ENCODE data around the gene TBXA2R. TPM values are rescaled to one million over a fixed set of nuclear protein-coding genes. Genes with fewer than 3 reads are reported as not detected.

Gene TBXA2R
- total RNA-seq, 4 donors from 2014 or later = 0.32 to 0.85 (median 0.41) TPM

GRCh38 chr19:3607303-3608078 lies 816 bp upstream of the TBXA2R start:
- Histone ChIP-seq H3K4me1 (peaks cover 54% of the 10 kb centered on the region), H3K27ac (peak overlapping the region; percentile 57), H3K36me3 (peaks cover 24% of the 10 kb centered on the region), H3K9me3 (no peaks in the 10 kb centered on the region), H3K4me3 (peak overlapping the region; percentile 49), H3K27me3 (peaks cover 8% of the 10 kb centered on the region)
- 38% methylated on average over 22 of the region's 22 CpGs for WGBS
- TF ChIP-seq, protein P1, sequence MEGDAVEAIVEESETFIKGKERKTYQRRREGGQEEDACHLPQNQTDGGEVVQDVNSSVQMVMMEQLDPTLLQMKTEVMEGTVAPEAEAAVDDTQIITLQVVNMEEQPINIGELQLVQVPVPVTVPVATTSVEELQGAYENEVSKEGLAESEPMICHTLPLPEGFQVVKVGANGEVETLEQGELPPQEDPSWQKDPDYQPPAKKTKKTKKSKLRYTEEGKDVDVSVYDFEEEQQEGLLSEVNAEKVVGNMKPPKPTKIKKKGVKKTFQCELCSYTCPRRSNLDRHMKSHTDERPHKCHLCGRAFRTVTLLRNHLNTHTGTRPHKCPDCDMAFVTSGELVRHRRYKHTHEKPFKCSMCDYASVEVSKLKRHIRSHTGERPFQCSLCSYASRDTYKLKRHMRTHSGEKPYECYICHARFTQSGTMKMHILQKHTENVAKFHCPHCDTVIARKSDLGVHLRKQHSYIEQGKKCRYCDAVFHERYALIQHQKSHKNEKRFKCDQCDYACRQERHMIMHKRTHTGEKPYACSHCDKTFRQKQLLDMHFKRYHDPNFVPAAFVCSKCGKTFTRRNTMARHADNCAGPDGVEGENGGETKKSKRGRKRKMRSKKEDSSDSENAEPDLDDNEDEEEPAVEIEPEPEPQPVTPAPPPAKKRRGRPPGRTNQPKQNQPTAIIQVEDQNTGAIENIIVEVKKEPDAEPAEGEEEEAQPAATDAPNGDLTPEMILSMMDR (IDR thresholded peaks at IDR 0.05) = no peak
- TF ChIP-seq POLR2AphosphoS5 (IDR thresholded peaks at IDR 0.05) (no peak), POLR2A (IDR thresholded peaks at IDR 0.05) (no peak)
- peak in 1 of 2 donors; percentile 63 for DNase-seq (ENCODE audit: low spot score in 2 of 2)

GRCh38 chr19:3606174-3606689 lies 443 bp downstream of the TBXA2R start:
- peak overlapping the region; percentile 49 for H3K4me3 ChIP-seq
- peak; percentile 68 to 72 for DNase-seq (ENCODE audit: low spot score in 2 of 2)
- TF ChIP-seq POLR2A (IDR thresholded peaks at IDR 0.05) = no peak
- TF ChIP-seq, protein P1 (IDR thresholded peaks at IDR 0.05) = no peak
- no peak for TF ChIP-seq POLR2AphosphoS5 (IDR thresholded peaks at IDR 0.05)
- no peak for TF ChIP-seq EP300 (IDR thresholded peaks at IDR 0.05)

DNA sequence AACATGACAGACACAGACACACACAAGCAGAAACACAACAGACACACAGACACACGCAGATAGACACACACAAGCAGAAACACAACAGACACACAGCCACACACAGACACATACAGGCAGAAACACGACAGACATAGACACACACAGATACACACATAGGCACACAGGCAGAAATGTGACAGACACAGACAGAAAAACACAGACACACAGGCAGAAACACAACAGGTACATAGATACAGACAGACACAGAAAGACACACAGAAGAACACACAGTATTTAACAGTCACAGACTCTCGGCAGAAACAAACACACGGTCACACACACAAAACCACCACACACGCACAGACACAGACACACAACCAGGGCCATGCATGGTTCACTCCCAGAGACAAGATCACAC lies 905 bp downstream of the TBXA2R start:
- peaks cover 53% of the 10 kb centered on the region for H3K4me1 ChIP-seq
- peaks cover 7% of the 10 kb centered on the region for H3K36me3 ChIP-seq
- peaks cover 8% of the 10 kb centered on the region for H3K27me3 ChIP-seq
- TF ChIP-seq EP300 (IDR thresholded peaks at IDR 0.05) (no peak), POLR2A (IDR thresholded peaks at IDR 0.05) (no peak), POLR2AphosphoS5 (IDR thresholded peaks at IDR 0.05) (no peak)
- TF ChIP-seq, protein P1 (IDR thresholded peaks at IDR 0.05) = no peak
- no peak for DNase-seq (ENCODE audit: low spot score in 2 of 2)
- no peak overlapping the region for H3K27ac ChIP-seq
- WGBS = 29% methylated on average over 5 of the region's 5 CpGs
- H3K4me3 ChIP-seq = peak overlapping the region; percentile 49
- no peaks in the 10 kb centered on the region for H3K9me3 ChIP-seq

More at GRCh38 chr19:3606174-3606689, 443 bp downstream of the TBXA2R start:
- Histone ChIP-seq H3K27me3 (peaks cover 8% of the 10 kb centered on the region), H3K9me3 (no peaks in the 10 kb centered on the region), H3K27ac (peak overlapping the region; percentile 57), H3K4me1 (peaks cover 54% of the 10 kb centered on the region), H3K36me3 (peaks cover 12% of the 10 kb centered on the region)
- 1% methylated on average over 15 of the region's 35 CpGs for whole genome bisulfite sequencing

DNA sequence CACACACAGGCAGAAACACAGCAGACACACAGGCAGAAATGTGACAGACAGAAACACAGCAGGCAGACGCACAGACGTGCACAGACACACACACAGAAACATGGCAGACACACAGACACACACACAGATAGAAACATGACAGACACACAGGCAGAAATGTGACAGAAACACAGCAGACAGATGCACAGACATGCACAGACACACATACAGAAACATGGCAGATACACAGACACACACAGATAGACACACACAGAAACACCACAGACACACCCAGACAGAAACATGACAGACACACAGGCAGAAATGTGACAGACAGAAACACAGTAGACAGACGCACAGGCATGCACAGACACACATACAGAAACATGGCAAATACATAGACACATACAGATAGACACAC lies 1.3 kb downstream of the TBXA2R start:
- 53% methylated on average over 3 of the region's 3 CpGs for WGBS
- no peak overlapping the region for H3K27ac ChIP-seq
- no peak overlapping the region for H3K4me3 ChIP-seq
- TF ChIP-seq, protein P1 (IDR thresholded peaks at IDR 0.05) = no peak
- TF ChIP-seq EP300 (IDR thresholded peaks at IDR 0.05) (no peak), POLR2AphosphoS5 (IDR thresholded peaks at IDR 0.05) (no peak), POLR2A (IDR thresholded peaks at IDR 0.05) (no peak)
- DNase-seq (ENCODE audit: low spot score in 2 of 2) = no peak
- peaks cover 49% of the 10 kb centered on the region for H3K4me1 ChIP-seq
- no peaks in the 10 kb centered on the region for H3K9me3 ChIP-seq
- peaks cover 3% of the 10 kb centered on the region for H3K36me3 ChIP-seq
- peaks cover 8% of the 10 kb centered on the region for H3K27me3 ChIP-seq

GRCh38 chr19:3604987-3605343 lies 1.7 kb downstream of the TBXA2R start:
- no peak overlapping the region for H3K4me3 ChIP-seq
- H3K4me1 ChIP-seq = peaks cover 47% of the 10 kb centered on the region
- H3K27me3 ChIP-seq = peaks cover 8% of the 10 kb centered on the region
- no peaks in the 10 kb centered on the region for H3K36me3 ChIP-seq
- TF ChIP-seq POLR2A (IDR thresholded peaks at IDR 0.05) (no peak), EP300 (IDR thresholded peaks at IDR 0.05) (no peak), POLR2AphosphoS5 (IDR thresholded peaks at IDR 0.05) (no peak)
- TF ChIP-seq, protein P1 (IDR thresholded peaks at IDR 0.05) = no peak
- WGBS = 20% methylated on average over 1 of the region's 11 CpGs
- H3K9me3 ChIP-seq = no peaks in the 10 kb centered on the region
- DNase-seq (ENCODE audit: low spot score in 2 of 2) = no peak
- no peak overlapping the region for H3K27ac ChIP-seq

All from suprapubic skin (tissue), 4 donors.